NCI-H774 (cell line): Measurements from ENCODE around the gene SORCS2.
A peak's percentile ranks its signal among the peaks of the same experiment; 100 is the strongest.

Source experiments
- DNase-seq: peaks from one replicate; lab custom pipeline; 2025; lab: John Stamatoyannopoulos, UW

SORCS2 gene

DNA sequence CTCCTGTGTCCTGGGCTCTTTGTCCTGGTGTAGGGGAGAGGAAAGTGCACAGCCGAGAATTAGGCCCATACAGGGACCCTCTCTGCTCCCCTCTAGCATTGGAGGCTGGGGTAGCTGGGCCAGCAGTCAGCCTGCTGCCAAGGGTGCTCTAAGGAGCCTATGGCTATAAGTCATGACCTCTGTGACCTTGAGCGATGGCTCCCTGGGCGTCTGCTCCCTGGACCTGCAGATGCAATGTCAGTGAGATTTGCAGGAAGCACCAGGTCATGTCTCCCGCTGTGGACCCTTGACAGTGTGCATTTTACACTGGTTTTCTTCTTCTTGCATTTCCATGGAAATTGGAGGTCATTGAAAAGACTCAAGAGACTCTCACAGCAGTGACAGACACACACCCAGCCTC is 476.5 kb downstream of the SORCS2 start:
- DNase-seq = no peak

DNA sequence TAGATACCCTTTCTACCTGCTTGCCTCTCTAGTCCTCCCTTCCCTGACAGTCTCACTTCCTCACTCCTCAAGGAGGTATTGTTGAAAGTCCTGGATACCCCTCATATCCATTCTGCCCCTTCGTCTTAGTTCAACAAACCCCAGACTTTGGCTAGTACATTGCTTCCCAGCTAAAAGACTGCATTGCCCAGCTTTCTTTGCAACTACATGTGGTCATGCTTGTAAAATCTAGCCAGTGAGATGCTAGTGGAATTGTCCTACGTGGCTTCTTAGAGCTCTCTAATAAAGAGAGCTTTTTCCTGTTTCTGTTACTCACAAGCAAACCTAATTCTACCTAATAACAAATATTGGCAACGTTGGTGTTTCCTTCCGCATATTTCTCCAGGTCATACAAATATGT is 480.3 kb downstream of the SORCS2 start:
- DNase-seq = no peak

DNA sequence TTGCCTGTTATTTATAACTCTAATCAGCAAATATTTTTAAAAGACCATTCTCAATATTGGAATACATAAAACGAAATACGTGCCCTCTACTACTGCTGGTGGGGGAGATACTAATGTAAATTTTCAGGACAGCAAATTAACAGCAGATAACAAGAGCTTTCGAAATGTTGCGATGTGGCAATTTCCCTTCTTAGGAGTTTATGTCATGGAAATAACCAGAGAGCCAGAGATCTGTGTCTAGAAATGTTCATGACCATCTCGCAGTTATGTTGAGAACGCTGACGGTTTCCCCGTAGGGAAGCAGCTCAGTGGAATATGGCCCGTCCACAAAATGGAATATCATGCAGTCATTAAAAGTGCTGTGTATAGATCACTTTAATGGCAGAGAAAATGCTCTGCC is 480.8 kb downstream of the SORCS2 start:
- no peak for DNase-seq

DNA sequence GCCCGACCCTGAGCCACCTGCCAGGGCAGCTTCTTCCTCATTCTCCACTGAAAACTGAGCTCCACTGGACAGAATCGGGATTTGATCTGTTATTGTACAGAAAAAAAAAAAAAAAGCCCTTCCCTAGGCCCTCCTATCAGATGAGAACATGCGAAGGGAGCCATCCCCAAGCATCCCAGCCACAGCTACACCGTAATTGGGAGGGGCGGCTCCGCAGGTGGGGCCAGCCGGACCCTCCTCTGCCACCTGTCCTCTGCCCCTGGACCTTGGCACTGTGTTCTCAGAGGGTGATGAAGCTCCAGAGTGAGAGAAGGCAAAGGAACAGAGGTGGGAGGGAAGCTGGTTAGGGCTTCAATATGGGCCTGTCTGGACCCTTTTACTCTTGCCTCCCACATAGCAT is 482.4 kb downstream of the SORCS2 start:
- no peak for DNase-seq

DNA sequence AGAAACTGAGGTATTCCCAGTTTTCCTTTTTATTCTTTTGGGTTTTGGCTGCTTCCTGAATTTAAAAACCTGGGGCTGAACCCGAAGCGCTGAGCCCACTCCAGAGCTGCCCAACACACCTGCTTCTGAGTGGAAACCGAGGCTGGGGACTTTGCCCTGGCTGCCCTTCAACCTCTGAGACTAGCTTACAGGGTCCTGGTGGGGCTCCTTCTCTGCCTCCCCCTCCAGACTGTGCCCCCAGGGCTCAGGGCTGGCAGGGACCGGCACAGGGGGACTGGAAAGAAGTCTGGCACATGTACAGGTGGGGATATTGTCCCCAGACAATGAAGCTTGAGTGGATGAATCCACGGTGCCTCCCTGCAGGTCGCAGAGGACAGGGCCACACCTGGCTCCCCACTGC is 482.8 kb downstream of the SORCS2 start:
- no peak for DNase-seq

DNA sequence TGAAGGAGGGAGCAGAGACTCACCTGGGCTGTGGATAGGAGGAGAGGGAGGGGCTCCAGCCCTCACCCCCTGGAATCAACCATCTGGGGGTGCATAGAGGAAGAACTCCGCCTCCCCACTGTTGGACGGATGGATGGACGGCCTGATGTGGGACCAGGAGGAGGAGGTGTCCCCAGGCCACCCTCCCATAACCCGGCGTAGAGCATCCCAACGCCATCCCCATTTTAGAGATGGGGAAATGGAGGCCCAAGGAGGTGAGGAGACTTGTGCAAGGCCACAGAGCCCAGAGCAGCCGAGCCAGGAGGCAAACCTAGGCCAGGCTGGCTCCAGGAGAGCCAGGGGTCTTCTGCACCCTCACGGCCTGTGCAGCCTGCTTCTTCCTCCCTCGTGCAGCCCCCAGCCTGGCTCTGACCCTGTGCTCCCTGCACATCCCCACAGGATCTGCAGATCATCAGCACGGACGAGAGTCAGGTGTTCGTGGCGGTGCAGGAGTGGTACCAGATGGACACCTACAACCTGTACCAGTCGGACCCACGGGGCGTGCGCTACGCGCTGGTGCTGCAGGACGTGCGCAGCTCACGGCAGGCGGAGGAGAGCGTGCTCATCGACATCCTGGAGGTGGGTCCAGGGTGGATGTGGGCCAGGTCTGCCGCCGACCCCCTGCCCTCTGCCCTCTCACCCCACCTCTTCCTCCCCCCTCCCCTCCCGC is 483.4 kb downstream of the SORCS2 start:
- no peak for DNase-seq

DNA sequence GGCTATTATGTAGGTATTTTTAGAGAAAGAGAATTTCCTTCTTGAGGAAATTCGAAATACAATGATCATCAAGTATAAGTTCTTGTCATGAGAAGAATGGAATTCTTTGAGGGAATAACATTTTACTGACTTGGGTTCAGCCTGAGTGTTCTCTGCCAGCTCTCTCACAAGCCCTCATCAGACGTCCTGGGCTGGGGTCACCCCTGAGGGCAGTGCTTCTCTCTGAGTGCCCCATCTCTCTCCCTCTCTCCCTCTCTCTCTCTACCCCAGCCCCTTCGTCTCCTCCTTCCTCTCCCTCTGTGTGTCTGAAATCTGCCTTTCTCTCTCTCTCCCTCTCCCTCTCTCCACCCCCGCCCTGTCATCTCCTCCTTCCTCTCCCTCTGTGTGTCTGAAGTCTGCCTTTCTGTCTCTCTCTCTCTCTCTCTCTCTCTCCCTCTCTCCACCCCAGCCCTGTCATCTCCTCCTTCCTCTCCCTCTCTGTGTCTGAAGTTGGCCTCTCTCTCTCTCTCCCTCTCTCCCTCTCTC is 484.1 kb downstream of the SORCS2 start:
- no peak for DNase-seq

DNA sequence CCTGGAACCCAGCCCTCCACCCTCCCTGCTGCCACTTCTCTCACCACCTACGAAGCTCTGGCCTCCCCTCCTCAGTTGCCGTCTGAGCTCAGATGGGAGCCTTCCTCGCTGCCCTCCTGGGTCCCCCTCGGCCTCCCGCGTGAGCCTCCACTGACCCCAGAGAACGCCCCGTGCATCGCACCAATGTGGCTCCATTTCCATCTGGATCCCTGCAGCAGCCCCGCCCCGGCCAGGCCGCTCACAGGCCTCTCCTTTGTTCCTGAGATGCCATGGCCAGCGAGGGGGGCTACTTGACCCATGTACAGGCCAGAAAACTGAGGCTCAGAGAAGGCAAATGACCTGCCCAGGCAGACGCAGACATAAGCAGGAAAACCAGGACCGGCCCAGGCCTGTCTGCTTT is 484.7 kb downstream of the SORCS2 start:
- no peak for DNase-seq

DNA sequence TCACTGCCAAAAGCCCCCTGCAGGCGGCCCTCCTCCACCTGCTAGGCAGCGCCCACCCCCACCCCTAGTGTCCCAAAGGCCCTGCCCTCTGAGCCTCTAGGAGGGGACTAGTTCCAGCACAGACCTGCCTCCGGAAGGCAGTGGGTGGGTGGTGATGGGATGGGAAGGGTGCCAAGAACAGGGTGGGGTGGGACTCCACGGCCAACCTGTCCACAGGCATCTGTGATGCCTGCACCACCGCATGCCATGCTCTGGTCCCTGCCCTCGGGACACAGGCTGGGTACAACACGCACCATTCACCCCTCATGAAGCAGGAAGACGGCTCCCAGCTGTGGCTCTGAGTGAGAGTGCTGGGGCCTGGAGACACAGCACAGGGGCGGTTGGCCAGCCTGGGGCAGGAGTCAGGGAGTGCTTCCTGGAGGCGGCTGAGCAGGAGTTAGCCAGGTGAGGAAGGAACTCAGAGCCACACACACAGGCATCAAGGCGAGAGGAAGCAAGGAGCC is 485.5 kb downstream of the SORCS2 start:
- DNase-seq = no peak

DNA sequence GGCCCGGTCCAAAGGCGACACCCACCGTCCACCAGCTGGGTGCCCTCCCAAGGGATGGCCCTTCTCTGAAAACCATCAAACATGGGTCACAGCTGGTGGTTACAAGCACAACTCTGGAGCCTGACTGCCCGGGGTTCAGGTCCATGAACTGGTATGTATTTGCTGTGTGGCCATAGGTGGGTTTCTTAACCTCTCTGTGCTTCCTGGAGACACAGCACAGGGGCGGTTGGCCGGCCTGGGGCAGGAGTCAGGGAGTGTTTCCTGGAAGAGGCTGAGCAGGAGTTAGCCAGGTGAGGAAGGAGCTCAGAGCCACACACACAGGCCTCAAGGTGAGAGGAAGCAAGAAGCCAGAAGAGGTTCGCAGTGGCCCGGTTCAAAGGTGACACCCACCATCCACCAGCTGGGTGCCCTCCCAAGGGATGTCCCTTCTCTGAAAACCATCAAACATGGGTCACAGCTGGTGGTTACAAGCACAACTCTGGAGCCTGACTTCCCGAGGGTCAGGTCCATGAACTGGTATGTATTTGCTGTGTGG is 486.0 kb downstream of the SORCS2 start:
- no peak for DNase-seq

DNA sequence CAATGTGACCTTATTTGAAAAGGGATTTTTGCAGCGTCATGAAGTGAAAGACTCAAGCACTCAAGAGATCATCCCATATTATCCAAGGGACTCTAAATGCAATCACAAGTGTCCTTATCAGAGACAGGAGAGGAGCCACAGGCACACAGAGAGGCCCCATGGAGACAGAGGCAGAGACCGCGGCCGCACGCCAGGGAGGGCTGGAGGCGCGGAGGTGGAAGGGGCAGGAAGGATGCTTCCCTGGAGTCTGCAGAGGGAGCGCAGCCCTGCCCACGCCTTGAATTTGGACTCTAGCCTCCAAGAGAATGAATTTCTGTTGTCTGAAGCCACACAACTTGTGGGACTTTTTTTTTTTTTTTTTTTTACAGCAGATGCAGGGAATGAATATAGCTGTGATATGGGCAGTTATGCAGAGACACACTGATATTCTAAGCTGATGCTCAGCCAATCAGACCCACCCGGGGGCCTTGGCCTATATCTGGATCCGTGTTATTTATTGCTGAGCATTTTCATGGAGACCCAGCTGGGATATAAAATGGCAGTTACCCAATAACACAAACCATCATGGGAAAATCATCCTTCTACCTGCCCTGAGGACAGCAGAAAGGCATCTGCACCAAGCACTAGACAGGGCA is 487.2 kb downstream of the SORCS2 start:
- no peak for DNase-seq

DNA sequence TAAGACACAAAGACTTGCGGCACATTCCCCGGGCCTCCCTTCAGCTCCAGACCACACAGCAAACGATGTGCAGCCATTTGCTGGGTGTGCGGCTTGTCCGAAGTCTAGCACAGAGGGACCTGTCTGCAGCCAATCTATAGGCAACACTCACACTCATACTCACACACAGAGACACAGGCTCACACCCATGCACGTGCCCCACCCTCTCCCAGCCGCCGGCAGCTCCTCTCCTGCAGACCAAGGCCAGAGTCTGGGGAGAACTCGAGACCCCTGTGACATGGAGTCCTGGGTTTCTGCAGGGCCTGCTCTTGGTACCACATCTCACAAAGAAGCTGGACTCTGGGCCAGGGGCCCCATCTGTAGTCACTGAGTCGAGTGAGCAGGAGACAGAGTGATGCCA is 487.8 kb downstream of the SORCS2 start:
- no peak for DNase-seq

DNA sequence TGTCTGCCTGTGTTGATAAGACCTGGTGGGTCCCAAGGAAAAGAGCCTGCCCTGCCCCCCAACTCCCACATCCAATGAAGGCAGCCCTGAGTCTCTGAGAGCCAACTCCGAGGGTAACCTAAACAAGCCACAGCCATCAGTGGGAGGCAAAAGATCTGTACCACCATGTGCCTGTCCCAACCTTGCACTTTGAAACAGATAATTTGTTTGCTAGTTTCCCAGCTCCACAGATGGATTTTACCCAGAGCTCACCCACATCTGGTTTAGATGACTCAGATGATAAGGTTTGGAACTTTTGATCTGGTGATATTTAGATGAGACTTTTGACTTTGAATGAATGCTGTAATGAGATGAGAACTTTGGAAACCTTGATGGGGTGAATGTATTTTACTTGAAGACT is 488.4 kb downstream of the SORCS2 start:
- no peak for DNase-seq

DNA sequence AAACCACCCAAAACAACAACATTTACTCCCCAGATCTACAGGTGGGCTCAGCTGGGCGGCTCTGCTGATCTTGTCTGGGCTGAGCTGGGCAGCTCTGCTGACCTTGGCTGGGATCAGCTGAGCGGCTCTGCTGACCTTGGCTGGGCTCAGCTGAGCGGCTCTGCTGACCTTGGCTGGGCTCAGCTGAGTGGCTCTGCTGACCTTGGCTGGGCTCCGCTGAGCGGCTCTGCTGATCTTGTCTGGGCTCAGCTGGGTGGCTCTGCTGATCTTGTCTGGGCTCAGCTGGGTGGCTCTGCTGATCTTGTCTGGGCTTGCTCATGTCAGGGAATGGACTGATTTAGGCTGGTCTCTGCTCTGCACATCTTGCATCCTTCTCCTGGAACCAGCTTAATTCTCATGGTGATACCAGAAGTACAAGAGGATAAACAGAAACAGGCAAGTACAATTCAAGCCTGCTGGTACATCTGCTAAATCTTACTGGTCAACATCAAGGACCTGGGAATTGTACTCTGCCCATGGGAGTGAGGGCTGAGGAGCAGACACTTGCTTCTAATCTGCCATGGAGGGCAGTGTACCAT is 490.9 kb downstream of the SORCS2 start:
- no peak for DNase-seq

DNA sequence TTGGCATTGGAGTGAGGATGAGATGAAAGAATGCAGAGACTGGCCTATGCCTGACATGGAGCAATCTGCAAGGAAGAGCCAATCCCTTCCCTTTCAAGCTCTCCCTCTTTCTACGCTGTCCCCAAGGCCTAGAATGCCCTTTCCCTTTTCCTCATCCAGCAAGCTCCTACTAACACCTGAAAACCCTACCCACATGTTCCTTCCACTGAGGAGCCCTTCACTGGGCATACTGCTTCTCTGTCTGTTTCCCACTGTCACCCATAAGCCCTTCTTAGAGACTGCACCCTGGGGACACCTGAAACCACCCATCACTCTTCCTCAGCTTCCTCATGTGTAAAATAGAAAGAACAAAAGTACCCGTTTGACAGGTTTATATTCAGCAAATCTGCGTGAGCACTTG is 492.0 kb downstream of the SORCS2 start:
- DNase-seq = no peak

DNA sequence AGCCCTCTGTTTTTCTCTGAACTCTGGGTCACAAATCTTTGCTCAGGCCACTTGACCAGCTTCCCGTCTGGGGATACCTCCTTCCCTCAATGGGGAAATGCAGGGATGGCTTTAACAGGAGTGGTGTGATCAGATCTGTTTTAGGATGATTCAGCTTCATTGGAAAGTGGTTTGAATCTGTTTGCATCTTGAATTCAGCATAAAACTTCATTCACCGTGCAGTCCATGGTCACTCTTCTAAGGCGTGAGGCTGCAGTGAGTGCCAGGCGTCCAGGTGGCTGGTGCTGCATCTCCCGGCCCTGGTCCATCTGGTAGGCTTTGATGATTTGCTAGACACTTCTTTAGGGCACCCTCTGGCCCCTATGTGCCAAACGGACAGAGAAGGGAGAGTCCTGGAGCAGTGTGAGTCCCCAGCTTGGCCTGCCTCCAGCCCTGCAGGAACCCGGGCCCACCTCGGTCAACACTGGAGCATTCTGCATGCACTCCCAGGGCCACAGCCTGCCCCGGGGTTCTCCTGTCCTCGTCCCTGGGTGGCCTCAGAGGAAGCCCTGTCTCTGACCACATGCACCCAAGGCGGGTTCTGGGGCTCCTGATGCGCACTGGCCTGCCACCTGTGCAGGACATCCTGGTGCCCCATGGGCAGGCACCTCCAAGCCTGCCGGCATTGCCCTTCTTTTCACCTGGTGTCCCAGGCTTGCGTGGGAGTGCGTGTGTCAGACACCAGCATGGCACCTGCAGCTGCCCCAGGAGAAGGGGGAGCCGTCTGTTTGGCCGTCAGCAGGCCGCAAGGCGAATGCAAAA is 493.9 kb downstream of the SORCS2 start:
- no peak for DNase-seq

DNA sequence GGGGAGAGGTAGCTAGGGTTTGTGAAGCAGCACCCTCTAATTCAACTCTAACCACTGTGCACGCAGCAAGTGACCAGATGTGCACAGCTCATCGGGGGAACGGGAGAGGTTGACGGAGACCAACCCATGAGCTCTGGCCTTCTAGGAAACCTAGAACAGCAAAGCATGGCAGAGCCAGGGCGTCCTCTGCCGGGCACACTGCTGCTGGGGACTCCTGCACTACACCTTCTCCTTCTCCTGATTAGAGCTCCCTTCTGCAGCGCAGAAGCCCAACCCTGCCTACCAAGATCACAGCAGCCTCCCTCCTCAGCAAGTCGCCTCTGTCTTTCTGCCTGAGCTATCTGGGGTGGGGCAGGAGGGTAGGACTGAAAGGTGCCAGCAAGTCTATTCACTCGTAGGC is 494.7 kb downstream of the SORCS2 start:
- no peak for DNase-seq

DNA sequence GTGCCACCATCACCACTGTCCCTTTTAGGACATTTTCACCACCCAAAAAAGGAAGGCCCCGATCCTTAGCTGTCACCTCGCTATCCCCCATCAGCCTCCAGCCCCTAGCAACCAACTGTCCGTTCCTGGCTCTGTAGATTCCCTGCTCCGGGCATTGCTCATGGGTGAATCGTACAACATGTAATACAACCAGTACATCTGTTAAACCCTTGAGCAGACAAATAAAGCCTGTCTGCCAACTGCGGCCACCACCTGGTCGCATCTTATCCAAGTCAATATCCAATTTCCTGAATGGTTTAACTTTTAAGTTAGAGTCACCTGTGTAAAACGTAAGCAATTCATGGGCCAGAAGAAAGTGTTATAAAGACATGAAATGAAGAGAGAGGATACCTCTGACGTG is 495.5 kb downstream of the SORCS2 start:
- DNase-seq = no peak

DNA sequence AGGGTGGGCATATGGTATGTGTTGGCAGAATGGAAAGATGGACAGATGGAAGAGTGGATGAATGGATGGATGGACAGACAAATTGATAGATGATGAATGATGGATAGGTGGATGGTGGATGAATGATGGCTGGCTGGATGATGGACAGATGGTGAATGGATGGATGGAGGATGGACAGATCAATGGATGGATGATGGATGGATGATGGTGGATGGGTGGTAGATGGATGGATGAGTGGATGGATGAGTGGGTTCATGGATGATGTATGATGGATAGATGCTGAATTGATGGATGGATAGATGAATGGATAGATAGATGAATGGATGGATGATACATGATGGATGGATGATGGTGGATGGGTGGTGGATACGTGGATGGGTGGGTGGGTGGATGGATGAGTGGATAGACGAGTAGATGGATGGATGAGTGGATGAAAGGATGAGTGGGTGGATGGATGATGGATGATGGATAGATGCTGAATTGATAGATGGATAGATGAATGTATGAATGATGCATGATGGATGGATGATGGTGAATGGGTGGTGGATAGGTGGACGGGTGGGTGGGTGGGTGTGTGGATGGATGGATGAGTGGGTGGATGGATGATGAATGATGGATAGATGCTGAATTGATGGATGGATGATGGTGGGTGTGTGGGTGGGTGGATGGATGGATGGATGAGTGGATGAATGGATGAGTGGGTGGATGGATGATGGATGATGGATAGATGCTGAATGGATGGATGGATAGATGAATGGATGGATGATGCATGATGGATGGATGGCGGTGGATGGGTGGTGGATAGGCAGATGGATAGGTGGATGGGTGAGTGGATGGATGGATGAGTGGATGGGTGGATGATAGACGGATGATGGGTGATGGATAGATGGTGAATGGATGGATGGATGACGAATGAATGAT is 497.7 kb downstream of the SORCS2 start:
- DNase-seq = no peak

DNA sequence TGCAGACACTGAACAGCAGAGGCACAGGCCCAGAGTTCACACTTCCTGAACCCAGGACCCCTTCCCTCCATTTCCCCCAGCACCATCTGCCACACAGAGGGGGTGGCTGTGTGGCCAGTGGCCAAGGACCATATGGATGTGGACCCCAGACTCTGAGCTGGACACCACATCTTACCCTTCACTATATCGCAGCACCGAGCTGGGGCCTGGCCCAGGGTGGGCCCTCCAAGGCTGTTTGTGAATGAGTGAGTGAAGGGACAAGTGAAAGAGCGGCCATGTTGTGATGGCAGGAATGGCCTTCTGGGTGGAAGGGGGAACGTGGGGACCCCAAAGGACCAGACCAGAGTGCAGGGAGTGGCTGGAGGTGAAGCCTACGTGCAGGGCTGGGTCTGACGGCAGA is 498.7 kb downstream of the SORCS2 start:
- no peak for DNase-seq

DNA sequence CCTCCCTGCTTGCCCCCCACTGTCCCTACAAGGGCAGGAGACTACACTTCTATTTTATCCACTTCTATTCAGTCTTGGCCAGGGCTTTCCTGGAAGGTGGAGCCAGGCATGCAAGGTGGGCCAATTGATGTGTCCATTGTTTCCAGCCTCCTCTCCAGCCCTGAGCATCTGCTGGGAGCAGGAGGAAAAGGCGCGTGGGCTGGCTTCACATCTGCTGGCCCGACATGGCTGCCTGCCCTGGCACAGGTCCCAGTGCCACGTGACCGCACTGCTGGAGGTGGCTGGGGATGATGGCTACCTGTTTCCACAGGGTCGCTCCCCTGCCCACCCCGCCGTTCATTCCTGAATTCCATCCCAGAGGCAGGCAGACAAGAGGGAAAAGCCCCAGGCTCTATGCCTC is 499.6 kb downstream of the SORCS2 start:
- DNase-seq = peak; percentile 26
